Mesendoderm (in vitro differentiated cells): ENCODE measurements around the gene MID1.

Source experiments
- DNase-seq: peaks from one replicate; pipeline ENCODE4 v3.0.0; 2013
- H2AK5ac ChIP-seq: 2 replicates; pipeline ENCODE4 v1.6.1; 2013; ENCODE audit warnings: low read length, inconsistent platforms
- H2BK120ac ChIP-seq: 2 replicates; pipeline ENCODE4 v1.6.1; 2013; ENCODE audit warnings: low read depth, mild to moderate bottlenecking, low read length, moderate library complexity, mixed read lengths
- H2BK15ac ChIP-seq: replicated peaks from 2 replicates; pipeline ENCODE4 v1.6.1; 2013; ENCODE audit warnings: low read depth, mild to moderate bottlenecking, moderate library complexity
- H2BK5ac ChIP-seq: 2 replicates; pipeline ENCODE4 v1.6.1; 2013; ENCODE audit warnings: low read length, inconsistent platforms
- H3K18ac ChIP-seq: 2 replicates; pipeline ENCODE4 v1.6.1; 2013; ENCODE audit warnings: mild to moderate bottlenecking, low read length, mixed read lengths
- H3K23ac ChIP-seq: one replicate; pipeline ENCODE4 v1.6.1; 2013; ENCODE audit warnings: low read length
- H3K27ac ChIP-seq: 2 replicates; pipeline ENCODE4 v1.5.1; 2013; ENCODE audit warnings: low read depth, mild to moderate bottlenecking, inconsistent platforms, low read length, moderate library complexity
- H3K27me3 ChIP-seq: 2 replicates; pipeline ENCODE4 v1.6.1; 2013; ENCODE audit warnings: low read length, control low read depth, mild to moderate bottlenecking, inconsistent platforms; ENCODE audit not compliant: insufficient read depth, poor library complexity
- H3K36me3 ChIP-seq: 2 replicates; pipeline ENCODE4 v1.6.1; 2013; ENCODE audit warnings: low read length, inconsistent platforms; ENCODE audit not compliant: control insufficient read depth, insufficient read depth
- H3K4ac ChIP-seq: one replicate; pipeline ENCODE4 v1.6.1; 2013; ENCODE audit warnings: low read depth, mild to moderate bottlenecking, low read length, moderate library complexity
- H3K4me1 ChIP-seq: 2 replicates; pipeline ENCODE4 v1.6.1; 2013; ENCODE audit warnings: low read depth, low read length, inconsistent platforms; ENCODE audit not compliant: control insufficient read depth
- H3K4me2 ChIP-seq: 2 replicates; pipeline ENCODE4 v1.6.1; 2013; ENCODE audit warnings: low read length
- H3K4me3 ChIP-seq: 2 replicates; pipeline ENCODE4 v1.5.1; 2013; ENCODE audit warnings: mild to moderate bottlenecking, low read length
- H3K56ac ChIP-seq: one replicate; pipeline ENCODE4 v1.6.1; 2013; ENCODE audit warnings: low read length
- H3K79me1 ChIP-seq: 2 replicates; pipeline ENCODE4 v1.6.1; 2013; ENCODE audit warnings: low read length, inconsistent platforms
- H3K79me2 ChIP-seq: 2 replicates; pipeline ENCODE4 v1.6.1; 2013; ENCODE audit warnings: mild to moderate bottlenecking, low read length; ENCODE audit not compliant: control insufficient read depth, insufficient read depth
- H3K9ac ChIP-seq: 2 replicates; pipeline ENCODE4 v1.6.1; 2013; ENCODE audit warnings: low read length, inconsistent platforms
- H4K5ac ChIP-seq: one replicate; pipeline ENCODE4 v1.6.1; 2013; ENCODE audit warnings: low read length
- H4K8ac ChIP-seq: one replicate; pipeline ENCODE4 v1.6.1; 2013; ENCODE audit warnings: low read depth, mild to moderate bottlenecking, control low read depth, low read length, moderate library complexity
- WGBS: extraction: QIAGEN DNeasy Blood & Tissue Kit; methylation state at CpG from one replicate; pipeline ENCODE4 v1.1.7; 2013; ENCODE audit warnings: low lambda C conversion rate, missing lambda C conversion rate; ENCODE audit not compliant: insufficient coverage; ENCODE audit errors: extremely low coverage; 5-methylcytosine and 5-hydroxymethylcytosine counted together

Gene MID1

GRCh38 chrX:10617186-10617998 is 3.0 kb downstream of the MID1 start:
- no peak overlapping the region for H3K4me3 ChIP-seq
- no peak overlapping the region for H2AK5ac ChIP-seq
- peak overlapping the region; percentile 28 for H3K18ac ChIP-seq
- DNase-seq, result no peak
- no peak overlapping the region for H3K56ac ChIP-seq
- H3K4me2 ChIP-seq, result no peak overlapping the region
- peaks cover 2% of the 10 kb centered on the region for H3K4me1 ChIP-seq
- no peak overlapping the region for H3K23ac ChIP-seq
- no peaks in the 10 kb centered on the region for H3K79me1 ChIP-seq
- no peaks in the 10 kb centered on the region for H3K36me3 ChIP-seq
- H2BK120ac ChIP-seq, result no peak overlapping the region
- no peak overlapping the region for H3K27ac ChIP-seq
- H2BK5ac ChIP-seq, result no peak overlapping the region
- H3K4ac ChIP-seq, result no peak overlapping the region
- H2BK15ac ChIP-seq, result no peak overlapping the region
- H3K9ac ChIP-seq, result no peak overlapping the region
- no CpG with 5 or more reads among the region's 10 CpGs for whole genome bisulfite sequencing
- H4K8ac ChIP-seq, result no peak overlapping the region
- H3K79me2 ChIP-seq, result peaks cover 22% of the 10 kb centered on the region
- H3K27me3 ChIP-seq, result no peaks in the 10 kb centered on the region
- H4K5ac ChIP-seq, result no peak overlapping the region

DNA sequence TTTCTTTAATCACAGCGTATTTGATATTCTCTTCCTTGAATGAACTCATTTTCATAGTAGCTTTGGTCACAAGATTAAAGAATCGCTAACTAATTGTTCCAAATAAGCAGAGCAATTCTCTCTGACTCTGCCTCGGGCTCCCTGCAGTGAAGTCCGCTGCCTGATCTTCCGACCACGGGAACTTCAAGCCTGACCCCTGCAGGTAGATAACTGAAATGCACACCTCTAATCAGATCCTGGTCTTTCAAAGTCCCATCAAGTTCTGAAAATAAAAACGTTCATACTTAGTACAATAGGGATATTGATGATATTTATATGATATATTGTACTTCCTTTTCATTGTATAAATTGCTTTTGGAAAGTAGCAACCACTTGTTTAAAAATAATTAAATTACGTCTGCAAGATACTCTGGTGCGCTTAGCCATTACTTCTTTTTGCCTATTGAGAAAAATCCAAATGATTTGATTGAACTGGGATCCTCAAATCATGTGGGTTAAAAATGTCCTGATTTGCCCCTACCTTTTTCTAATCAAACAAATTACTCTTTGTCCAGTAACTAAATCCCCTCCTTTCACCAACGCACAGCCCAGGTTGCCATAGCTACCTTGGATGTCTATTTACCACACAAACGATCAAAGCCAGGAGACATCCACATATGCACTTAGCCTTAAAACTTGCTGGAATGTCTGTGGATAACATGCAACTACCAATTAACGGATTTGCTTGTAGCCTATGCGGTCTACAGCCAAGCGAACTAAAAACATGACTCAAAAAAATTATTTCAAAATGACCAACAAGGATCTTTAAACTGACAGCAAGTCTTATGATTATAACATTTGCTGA is 4.2 kb downstream of the MID1 start:
- H4K5ac ChIP-seq, result no peak overlapping the region
- peak overlapping the region; percentile 42 for H3K56ac ChIP-seq
- H2BK15ac ChIP-seq, result no peak overlapping the region
- peaks cover 22% of the 10 kb centered on the region for H3K79me2 ChIP-seq
- no peak overlapping the region for H2AK5ac ChIP-seq
- peaks cover 2% of the 10 kb centered on the region for H3K4me1 ChIP-seq
- DNase-seq, result peak; percentile 84
- no peaks in the 10 kb centered on the region for H3K79me1 ChIP-seq
- H3K36me3 ChIP-seq, result no peaks in the 10 kb centered on the region
- H4K8ac ChIP-seq, result no peak overlapping the region
- no peak overlapping the region for H3K4me2 ChIP-seq
- no peak overlapping the region for H3K18ac ChIP-seq
- H3K4ac ChIP-seq, result no peak overlapping the region
- no peak overlapping the region for H3K9ac ChIP-seq
- WGBS, result no CpG with 5 or more reads among the region's 14 CpGs
- H3K4me3 ChIP-seq, result no peak overlapping the region
- no peak overlapping the region for H3K23ac ChIP-seq
- no peaks in the 10 kb centered on the region for H3K27me3 ChIP-seq
- no peak overlapping the region for H2BK120ac ChIP-seq
- no peak overlapping the region for H2BK5ac ChIP-seq
- no peak overlapping the region for H3K27ac ChIP-seq

GRCh38 chrX:10612215-10612614 is 8.2 kb downstream of the MID1 start:
- Histone ChIP-seq H3K56ac (no peak overlapping the region), H2BK15ac (no peak overlapping the region), H3K4ac (no peak overlapping the region), H3K4me3 (no peak overlapping the region), H3K4me1 (peaks cover 3% of the 10 kb centered on the region), H4K5ac (no peak overlapping the region), H2BK5ac (no peak overlapping the region), H3K27me3 (no peaks in the 10 kb centered on the region), H2BK120ac (no peak overlapping the region), H4K8ac (no peak overlapping the region), H3K27ac (no peak overlapping the region), H3K18ac (no peak overlapping the region), H2AK5ac (no peak overlapping the region), H3K4me2 (no peak overlapping the region), H3K9ac (no peak overlapping the region), H3K23ac (no peak overlapping the region), H3K79me2 (peaks cover 14% of the 10 kb centered on the region), H3K79me1 (no peaks in the 10 kb centered on the region), H3K36me3 (no peaks in the 10 kb centered on the region)
- WGBS, result no CpG with 5 or more reads among the region's 4 CpGs
- no peak for DNase-seq

GRCh38 chrX:10611441-10612090 is 8.8 kb downstream of the MID1 start:
- Histone ChIP-seq H3K4me2 (no peak overlapping the region), H3K27me3 (no peaks in the 10 kb centered on the region), H3K36me3 (no peaks in the 10 kb centered on the region), H2AK5ac (no peak overlapping the region), H3K4ac (no peak overlapping the region), H4K8ac (no peak overlapping the region), H3K9ac (no peak overlapping the region), H4K5ac (no peak overlapping the region), H3K27ac (no peak overlapping the region), H3K4me1 (peaks cover 3% of the 10 kb centered on the region), H2BK120ac (no peak overlapping the region), H3K18ac (no peak overlapping the region), H3K4me3 (no peak overlapping the region), H3K23ac (no peak overlapping the region), H3K56ac (no peak overlapping the region), H3K79me1 (no peaks in the 10 kb centered on the region), H2BK15ac (no peak overlapping the region), H3K79me2 (peaks cover 17% of the 10 kb centered on the region), H2BK5ac (no peak overlapping the region)
- WGBS, result no CpG with 5 or more reads among the region's 4 CpGs
- no peak for DNase-seq

- Histone ChIP-seq H4K5ac (no peak overlapping the region), H4K8ac (no peak overlapping the region), H3K79me1 (no peaks in the 10 kb centered on the region), H3K9ac (no peak overlapping the region), H3K79me2 (peaks cover 8% of the 10 kb centered on the region), H3K36me3 (no peaks in the 10 kb centered on the region), H2BK5ac (no peak overlapping the region), H3K4me3 (no peak overlapping the region), H3K4me1 (peaks cover 2% of the 10 kb centered on the region), H3K27ac (no peak overlapping the region), H3K4ac (no peak overlapping the region), H3K56ac (no peak overlapping the region), H2BK15ac (no peak overlapping the region), H3K27me3 (no peaks in the 10 kb centered on the region), H2BK120ac (no peak overlapping the region), H3K23ac (no peak overlapping the region), H2AK5ac (no peak overlapping the region), H3K4me2 (no peak overlapping the region), H3K18ac (no peak overlapping the region)
- DNase-seq, result no peak
- no CpG with 5 or more reads among the region's 3 CpGs for WGBS
These were observed 12.3 kb downstream of the MID1 start for GRCh38 chrX:10608099-10608498.
